Stimulated activated CD4-positive, alpha-beta T cell treated with anti-CD3 and anti-CD28 coated beads, Interleukin-15, amount 100 ng/mL, for 1 hour (primary cell): ENCODE data around the gene PLCL2.
"Not testable (repeated sequence)": the region's sequence is repeated elsewhere in the genome, so short reads cannot be mapped to it uniquely, and the experiment has no call there.

Experiments used
- DNase-seq, 2 donors: peaks; one replicate each; pipeline ENCODE4 v3.0.0-alpha.2; 2020; ENCODE audit warnings: low read depth in 1 of 2, low spot score in 1 of 2

Gene PLCL2

DNA sequence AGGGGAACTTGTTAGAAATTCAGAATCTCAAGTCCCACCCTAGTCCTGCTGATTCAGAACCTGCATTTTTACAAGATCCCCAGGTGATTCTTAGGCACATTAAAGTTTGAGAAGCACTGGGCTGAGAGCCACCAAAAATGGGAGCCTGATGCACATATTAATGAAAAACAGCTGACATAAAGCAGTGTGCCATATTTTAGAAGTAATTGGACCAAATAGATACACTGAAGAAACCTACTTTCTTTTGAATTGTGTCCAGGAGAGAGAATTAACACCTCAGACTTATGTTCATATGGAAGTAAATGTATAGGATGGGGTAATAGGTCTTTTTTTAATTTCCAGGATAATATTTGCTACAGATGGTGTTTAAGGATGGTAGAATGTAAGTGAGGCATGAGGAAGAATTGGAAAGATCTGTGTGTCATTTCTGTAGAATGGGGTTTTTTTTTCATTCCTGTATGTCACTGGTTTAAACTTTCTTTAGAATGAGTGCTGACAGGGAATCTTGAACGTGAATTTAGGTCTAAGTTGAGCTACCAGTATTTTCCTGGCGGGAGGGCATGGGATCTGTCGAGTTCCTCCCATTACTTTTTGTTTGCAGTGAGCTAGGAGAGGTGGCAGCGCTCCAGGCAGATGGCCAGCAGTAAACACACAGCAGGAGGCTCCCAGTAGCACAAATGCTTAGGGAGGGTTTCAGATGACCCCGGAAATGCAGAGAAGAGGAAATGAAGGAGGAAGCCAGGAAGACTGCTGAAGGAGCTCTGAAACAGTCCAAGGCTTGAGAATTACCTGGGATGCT, 185.6 kb downstream of the PLCL2 start:
- no peak for DNase-seq

DNA sequence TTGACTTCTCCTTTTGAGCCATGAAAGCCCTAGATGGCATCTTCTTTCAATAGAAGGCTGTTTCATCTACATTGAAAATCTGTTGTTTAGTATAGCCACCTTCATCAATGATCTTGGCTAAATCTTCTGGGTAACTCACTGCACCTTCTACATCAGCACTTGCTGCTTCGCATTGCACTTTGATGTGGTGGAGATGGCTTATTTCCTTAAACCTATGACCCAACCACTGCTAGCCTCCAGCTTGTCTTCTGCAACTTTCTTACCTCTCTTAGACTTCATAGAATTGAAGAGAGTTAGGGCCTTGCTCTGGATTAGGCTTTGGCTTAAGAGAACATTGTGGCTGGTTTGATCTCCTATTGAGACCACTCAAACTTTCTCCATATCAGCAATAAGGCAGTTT, 189.8 kb downstream of the PLCL2 start:
- no peak for DNase-seq

DNA sequence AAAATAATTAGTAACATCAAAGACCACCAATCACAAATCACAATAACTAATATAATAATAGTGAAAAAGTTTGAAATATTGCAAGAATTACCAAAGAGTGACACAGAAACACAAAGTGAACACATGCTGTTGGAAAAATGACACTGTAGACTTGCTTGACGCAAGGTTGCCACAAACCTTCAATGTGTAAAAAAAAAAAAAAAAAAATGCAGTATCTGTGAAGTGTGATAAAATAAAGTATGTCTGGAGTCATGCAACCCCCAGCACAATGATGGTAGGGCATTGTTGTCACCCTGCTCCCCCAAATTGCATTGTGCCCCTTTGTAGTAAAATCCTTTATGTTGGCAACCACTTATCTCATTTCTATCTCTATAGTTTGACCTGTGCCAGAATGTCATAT, 190.6 kb downstream of the PLCL2 start:
- DNase-seq: no peak

DNA sequence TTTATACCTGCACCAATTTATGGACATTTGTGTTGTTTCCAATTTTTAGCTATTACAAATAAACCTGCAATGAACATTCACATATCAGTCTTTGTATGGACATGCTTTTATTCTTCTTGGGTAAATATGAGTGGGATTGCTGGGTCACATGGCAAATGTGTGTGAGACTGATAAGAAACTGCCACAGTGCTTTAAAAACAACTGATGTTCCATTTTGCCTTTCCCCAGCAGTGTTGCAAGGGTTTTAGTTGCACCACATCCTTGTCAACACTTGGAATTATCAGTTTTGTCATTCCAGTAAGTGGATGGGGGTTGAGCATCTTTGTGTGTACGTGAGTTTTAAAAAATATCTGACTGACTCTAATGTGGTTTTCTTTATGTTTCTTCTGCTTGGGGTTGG, 191.2 kb downstream of the PLCL2 start:
- no peak for DNase-seq

DNA sequence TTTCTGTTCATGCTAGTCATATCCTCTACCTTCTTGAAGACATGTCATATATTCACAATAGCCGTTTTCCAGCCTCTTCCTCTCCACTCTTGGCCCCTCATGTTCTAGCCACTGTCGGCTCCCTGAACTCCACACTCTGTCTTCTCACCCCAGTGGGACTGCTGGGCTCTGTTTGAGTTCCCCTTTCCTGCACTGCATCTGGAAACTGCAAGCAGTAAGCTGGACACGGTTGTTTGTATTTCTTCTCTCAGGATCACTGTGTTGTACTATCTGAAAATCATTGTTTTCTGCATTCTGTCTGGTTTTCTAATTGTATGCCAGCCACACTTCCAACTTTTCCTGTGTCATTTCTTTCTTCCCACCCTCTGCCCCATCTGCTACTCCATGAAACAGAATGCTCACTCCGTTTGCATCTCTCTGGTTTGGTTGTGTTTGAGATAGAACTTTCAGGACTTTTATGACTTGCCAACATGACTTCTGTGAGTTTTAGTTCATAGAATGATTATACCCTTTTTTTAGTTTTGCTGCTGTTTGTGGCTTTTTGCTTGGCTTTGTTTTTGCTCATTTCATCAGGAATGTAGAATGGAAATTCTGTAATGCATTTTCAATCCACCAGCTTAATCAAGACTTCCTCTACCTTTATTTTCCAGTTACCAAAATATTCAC, 192.3 kb downstream of the PLCL2 start:
- DNase-seq: no peak

DNA sequence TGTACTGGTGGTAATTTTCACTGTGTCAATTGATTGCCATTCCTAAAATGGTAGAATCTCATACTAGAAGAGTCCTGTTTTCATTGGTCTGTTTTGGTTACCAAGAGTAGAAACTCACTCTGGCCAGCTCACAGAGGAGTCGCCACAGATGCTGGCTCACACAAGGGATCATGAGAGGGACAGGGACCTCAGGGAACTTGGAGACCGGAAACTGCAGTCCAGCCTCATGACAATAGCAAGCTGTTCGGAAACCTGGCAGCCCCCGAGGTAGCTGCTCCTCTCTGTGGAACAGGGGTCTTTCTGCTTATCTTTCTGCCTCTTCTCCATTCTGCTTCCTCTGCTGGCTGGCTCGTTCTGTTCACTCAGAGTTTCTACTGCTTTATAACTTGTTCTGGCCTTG, 192.9 kb downstream of the PLCL2 start:
- DNase-seq: no peak

DNA sequence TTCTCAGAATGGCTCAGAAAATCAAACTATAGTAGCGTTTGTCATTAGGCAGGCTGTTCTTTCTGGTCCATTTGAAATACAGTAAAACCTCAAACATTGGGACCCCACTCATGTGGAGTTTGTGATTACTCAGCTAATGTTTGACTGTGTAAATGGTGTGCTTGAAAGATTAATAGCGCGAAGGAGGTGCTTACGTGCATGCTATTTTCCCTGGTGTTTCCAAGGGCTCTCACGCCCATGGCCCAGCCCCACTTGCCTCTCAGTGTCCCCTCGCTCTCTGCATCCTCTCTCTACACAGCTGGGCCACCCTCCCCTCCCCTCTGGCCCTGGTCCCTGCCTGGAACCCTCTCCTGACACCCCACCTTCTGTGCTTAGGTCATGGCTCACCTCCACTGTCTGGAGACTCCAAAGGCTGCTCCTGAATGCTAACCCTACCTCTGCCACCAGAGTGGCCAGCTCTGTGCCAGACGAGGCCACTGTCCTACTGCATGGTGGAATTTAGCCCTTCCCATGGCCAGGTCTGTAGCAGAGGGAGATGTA, 194.2 kb downstream of the PLCL2 start:
- DNase-seq: no peak

DNA sequence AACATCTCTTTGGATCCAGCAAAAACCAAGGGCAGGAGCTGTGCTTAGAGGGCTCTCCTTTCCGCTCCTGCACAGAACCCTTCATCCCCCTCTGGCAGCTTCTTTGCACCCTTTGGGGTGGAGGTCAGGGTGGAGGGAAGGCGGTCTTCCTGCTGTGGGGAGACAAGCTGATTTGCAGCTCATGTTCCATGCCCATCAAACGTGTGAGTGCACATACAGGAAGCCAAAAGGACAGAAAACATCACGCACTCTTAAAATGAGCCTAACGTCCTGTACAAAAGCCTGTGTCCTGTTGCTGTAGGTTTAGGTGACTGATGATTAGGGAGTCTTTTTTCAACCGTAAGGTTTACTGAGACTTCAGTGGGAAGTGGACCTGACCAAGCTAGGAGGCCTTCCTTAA, 195.2 kb downstream of the PLCL2 start:
- DNase-seq: no peak

DNA sequence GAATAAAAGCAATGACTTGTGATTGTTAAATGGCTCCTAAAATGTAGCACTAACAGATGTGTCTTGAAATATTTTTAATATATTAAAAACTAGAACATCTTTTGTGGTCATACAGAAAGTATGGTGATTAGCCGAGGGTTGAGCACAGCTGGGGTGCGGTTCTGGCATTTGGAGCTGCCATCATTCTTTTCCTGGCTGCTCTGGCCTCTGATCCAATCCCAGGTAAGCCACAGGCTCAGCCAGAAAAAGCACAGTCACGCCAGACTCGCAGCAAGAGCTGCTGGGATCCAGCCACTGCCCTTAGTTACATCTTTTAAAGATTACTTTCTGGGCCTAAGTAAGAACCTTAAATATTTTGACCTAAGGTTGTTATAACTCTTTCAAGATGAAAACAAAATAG, 196.8 kb downstream of the PLCL2 start:
- DNase-seq: no peak

DNA sequence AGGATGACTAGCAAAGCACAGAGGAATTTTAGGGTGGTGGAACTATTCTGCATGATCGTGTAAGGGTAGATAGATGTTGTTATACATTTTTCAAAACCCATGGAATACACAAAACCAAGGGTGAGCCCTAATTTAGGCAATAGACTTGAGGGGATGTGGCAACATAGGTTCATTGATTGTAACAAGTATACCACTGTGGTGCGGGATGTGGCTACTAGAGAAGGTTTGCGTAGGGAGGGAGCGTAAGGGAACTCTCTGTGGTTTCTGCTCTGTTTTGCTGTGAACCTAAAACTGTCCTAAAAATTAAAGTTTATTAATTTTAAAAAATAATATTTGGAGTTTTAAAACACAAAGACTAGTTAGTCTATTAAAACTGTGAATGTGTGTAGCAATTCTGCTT, 202.8 kb downstream of the PLCL2 start:
- no peak for DNase-seq

DNA sequence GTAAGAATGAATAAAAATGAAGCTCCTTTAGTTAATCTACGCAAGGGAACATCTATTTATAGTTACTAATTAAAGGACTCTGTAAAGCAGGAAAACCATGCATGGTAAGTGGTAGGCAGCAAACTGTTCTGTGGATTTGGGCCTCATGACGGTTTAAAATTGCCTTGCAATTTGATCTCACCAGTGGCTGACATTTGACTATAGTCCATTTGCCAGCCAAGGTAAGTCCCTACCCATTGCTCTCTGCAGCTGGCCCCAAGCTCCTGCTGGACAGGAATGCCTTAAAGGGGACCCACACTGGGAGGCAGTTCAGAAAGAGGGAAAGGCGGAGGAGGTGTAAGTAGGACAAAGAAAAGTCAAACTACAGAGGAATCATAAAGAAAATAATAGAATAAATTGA, 203.3 kb downstream of the PLCL2 start:
- no peak for DNase-seq

DNA sequence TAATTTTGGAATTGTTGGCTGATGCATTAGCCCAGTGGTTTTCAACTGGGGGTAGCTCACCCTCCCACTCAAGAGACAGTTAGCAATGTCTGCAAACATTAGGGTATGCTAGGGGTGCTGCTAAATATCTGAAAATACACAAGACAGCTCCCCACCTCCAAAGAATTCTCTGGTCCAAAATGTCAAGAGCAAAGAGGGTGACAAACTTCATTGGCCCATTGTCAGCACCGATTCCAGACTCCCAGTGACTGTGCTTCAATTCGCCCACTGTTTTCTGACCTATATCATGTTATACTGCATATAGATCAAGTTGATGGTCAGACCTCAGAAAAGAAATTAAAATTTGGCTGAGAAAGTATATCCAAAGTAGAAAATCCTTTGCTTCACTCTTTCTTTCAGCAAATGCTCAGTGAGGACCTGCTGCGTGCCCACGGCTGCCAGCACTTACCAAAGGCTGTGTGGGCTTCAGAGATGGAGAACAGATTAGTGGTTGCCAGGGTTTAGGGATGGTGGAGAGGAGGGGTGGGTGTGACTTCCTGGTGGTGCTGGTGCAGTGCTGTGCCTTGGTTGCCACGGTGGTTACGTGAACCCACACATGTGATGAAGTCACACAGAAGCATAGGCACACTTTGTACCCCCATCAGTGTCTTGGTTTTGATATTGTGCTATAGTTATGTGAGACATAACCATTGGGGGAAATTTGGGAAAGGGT, 204.0 kb downstream of the PLCL2 start:
- no peak for DNase-seq

DNA sequence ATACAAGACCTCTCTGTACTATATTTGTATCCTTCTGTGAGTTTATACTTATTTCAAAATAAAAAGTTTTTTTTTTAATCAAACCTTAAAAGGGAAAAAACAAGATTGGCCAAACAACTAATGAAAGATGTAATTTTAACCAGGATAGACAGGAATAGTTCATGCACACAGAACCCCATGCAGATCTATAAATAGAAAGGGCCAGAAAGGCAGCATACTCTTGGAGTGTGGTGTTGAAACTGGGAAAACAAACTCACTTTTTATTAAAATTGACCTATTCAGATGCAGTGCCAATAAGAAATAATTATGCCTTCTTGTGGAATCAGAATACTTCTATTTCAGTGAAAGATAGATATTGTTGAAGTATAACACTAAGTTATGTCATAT, 204.6 kb downstream of the PLCL2 start:
- DNase-seq: no peak

DNA sequence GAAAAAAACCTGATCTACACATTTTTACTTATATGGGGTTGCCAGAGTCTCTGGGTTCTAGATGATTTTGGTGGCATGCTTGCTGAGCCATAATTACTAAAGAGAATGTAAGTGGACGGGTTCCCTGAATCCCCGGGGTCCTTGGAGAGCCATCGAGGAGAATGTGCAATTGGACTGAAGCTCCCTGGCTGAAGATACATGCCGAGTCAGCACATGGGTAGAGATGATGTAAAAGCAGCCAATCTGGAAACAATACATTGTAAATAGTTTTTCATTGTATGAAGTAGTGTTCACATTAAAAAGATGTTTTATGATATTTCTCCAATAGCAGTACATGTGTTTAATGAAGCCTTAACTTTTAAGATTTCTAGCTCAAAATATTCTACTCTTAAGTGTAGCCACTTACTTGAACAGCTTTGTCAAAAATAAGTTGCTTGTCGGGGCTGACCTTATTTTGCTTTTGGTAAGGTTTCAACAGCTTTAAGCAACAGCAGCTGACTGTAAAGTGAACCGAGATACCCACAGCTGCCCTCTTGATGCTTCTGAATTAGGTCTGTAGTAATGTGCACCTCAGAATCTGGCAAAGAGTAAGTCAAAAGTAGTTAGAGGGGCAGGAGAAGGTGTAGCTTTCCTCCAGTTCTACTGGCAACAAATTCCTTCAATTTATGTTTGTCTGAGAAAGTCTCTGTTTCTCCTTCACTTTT, 205.7 kb downstream of the PLCL2 start:
- DNase-seq: no peak

DNA sequence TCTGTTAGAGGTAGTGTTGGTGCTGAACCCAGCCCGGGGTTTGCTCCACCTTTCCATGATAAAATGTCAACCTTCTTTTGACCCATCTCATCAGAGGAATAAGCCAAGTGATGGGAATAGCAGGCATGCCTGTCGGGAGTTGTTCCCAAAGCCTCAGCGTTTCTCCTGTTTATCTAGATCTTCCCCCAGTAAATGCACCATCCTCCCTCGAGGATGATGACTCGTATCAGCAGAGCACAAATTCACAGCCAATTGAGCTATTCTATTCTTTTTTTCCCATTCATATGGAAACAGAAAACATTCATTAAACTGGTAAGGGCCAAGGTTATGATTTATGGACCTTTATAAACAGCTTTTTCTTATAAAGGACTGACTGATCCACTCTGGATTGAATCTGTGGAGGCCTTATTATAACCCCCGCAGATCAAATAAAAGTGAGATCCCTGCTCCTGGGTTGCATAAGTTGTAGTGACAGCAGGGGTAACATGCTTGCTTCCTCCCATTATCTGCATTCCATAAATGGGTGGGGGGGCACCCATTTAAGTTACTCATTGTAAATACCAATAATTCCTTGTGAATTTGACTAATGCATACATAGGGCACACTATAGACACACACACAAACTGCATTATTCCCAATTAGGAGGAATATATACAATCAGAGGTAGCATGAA, 207.3 kb downstream of the PLCL2 start:
- DNase-seq: no peak

DNA sequence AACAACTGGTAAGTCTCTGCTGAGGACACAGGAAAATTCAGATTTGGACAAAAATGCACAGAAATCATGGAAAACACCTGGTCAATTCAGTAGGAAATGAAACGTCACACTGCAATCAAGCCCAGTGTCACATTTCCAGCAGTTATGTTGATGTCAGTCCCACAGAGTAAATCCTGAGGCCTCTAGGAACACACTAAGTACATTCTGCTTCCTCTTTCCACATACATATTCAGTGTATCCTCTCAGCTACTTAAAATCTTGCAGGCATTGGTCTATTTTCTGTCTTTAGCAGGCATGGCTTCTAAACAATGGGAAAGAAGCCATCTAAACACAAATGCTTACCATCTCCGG, 207.8 kb downstream of the PLCL2 start:
- no peak for DNase-seq

DNA sequence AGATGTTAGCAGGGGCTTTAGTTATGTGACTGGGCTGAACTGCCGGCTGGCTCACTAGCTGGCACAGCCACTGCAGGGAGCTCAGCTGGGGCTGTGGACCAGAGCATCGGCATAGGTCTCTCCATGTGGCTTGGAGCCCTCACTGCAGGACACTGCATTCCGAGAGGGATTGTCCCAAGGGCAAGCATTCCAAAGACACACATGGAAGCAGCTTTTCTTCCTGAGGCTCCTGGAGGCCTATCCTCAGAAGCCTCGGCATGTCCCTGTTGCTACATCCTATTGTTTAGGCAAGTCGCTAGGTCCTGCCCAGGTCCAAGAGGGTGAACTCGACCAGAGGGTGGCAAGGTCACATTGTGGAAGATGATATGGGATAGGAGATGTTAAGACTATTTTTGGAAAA, 209.8 kb downstream of the PLCL2 start:
- DNase-seq: no peak

DNA sequence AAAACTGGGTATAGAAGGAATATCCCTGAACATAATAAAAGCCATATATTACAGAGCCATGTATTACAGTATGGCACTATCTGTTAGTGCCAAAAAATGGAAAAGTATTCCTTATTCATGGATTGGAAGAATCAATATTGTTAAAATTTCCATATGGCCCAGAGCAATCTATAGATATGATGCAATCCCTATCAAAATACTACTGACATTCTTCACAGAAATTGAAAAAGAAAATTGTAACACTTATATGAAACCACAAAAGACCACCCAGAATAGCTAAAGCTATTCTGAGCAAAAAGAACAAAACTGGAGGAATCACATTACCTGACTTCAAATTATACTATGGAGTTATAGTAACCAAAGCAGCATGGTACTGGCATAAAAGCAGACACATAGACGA, 218.8 kb downstream of the PLCL2 start:
- DNase-seq: no peak

DNA sequence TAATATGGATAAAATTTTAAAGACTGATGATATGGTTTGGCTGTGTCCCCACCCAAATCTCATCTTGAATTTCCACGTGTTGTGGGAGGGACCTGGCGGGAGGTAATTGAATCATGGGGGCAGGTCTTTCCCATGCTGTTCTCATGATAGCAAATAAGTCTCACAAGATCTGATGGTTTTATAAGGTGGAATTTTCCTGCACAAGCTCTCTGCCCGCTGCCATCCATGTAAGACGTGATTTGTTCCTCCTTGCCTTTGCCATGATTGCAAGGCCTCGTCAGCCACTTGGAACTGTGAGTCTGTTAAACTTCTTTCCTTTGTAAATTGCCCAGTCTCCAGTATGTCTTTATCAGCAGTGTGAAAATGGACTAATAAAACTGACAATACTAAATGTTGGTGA, 222.0 kb downstream of the PLCL2 start:
- DNase-seq: not testable (repeated sequence)

DNA sequence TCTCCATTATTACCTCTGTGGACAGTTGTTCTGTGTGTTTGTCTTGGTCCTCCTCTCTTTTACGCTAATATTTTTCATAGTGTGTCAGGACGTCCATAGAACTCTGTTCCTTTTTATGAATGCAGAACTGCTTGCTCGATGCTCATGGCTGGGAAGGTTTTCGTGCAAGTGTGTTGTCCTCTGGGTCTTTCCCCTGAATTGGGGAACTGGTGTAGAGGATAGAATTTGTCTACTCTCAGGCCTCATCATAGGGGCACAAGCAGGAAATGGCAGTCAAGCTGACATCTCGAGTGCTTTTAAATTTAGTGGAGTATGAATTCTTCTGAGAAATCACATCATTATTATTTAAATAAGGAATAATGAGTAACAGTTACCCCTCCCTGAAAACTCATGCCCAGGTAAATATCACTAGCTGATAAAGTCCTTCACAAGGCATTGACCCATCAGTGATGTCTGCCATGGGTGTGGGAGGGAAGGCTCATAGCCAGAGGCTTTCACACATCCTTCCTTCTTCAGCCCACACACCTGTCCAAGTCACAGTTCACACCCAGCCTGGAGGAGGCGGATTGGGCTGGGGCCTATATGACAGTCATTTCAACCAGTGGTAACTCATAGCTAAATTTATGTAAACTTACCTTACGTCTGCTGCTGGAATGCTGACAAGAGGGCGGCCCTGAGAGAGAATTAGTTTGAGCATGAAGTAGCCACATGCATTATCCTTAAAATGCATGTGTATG, 226.1 kb downstream of the PLCL2 start:
- no peak for DNase-seq
